K562 (cell line): Measurements from ENCODE around the gene ABHD16B. TPM values are rescaled to one million over a fixed set of nuclear protein-coding genes. Genes with fewer than 3 reads are reported as not detected.

Experiments used
- CLOCK ChIP-seq: fragments of 250-450 bp; sonication (Bioruptor Pico); IDR thresholded peaks from 2 replicates; pipeline ENCODE4 v1.4.0; 2020; ENCODE audit warnings: mild to moderate bottlenecking, moderate library complexity, borderline replicate concordance
- CXXC5 ChIP-seq: fragments of 250-450 bp; sonication (Bioruptor Pico); IDR thresholded peaks from 2 replicates; pipeline ENCODE4 v1.8.0; 2022; ENCODE audit warnings: inconsistent platforms, mild to moderate bottlenecking, moderate library complexity
- DDX20 ChIP-seq: fragments of 450-650 bp; IDR thresholded peaks from 2 replicates; pipeline ENCODE4 v1.6.1; 2016; ENCODE audit warnings: missing genetic modification characterization, low read depth, mild to moderate bottlenecking, missing compliant biosample characterization, moderate library complexity
- FUS ChIP-seq: fragments of 200-400 bp; formaldehyde crosslinking; optimal IDR thresholded peaks from 2 replicates; pipeline ENCODE3; 2017; ENCODE audit warnings: low read depth, low read length
- KDM5B ChIP-seq: fragments of 200-600 bp; sonication (generic); IDR thresholded peaks from 2 replicates; pipeline ENCODE4 v1.6.1; 2012; ENCODE audit warnings: low read depth, mild to moderate bottlenecking, moderate library complexity, low read length, control low read depth, inconsistent platforms; ENCODE audit not compliant: insufficient replicate concordance
- NFRKB ChIP-seq: fragments of 450-650 bp; IDR thresholded peaks from 2 replicates; pipeline ENCODE4 v1.6.1; 2016; ENCODE audit warnings: low read depth
- PTBP1 ChIP-seq: fragments of 200-400 bp; formaldehyde crosslinking; IDR thresholded peaks from 2 replicates; pipeline ENCODE4 v1.6.1; 2017; ENCODE audit warnings: low read depth, low read length
- RAD51 ChIP-seq: fragments of 450-650 bp; IDR thresholded peaks from 2 replicates; pipeline ENCODE4 v1.7.1; 2016; ENCODE audit warnings: low read depth, mild to moderate bottlenecking, borderline replicate concordance
- SLC30A9 ChIP-seq: fragments of 250-450 bp; sonication (Bioruptor Pico); IDR thresholded peaks from 2 replicates; pipeline ENCODE4 v1.8.0; 2022; ENCODE audit warnings: mild to moderate bottlenecking, moderate library complexity
- SMARCE1 ChIP-seq: fragments of 450-650 bp; IDR thresholded peaks from 2 replicates; pipeline ENCODE4 v1.7.1; 2016; ENCODE audit warnings: mild to moderate bottlenecking
- TAF15 ChIP-seq: fragments of 200-400 bp; formaldehyde crosslinking; IDR thresholded peaks from 2 replicates; pipeline ENCODE4 v1.6.1; 2017; ENCODE audit warnings: mild to moderate bottlenecking, low read depth, low read length, moderate library complexity
- TAF7 ChIP-seq: fragments of 450-650 bp; IDR thresholded peaks from 2 replicates; pipeline ENCODE4 v1.6.1; 2016; ENCODE audit warnings: missing genetic modification characterization, missing compliant biosample characterization
- TAF9B ChIP-seq: fragments of 450-650 bp; IDR thresholded peaks from 2 replicates; pipeline ENCODE4 v1.6.1; 2018; ENCODE audit warnings: mild to moderate bottlenecking; ENCODE audit not compliant: partially characterized antibody
- XRCC4 ChIP-seq: IDR thresholded peaks from one replicate; pipeline ENCODE4 v1.6.1; 2011; ENCODE audit not compliant: insufficient read depth, insufficient read length; ENCODE audit errors: extremely low read depth
- YBX1 ChIP-seq: fragments of 450-650 bp; IDR thresholded peaks from 2 replicates; pipeline ENCODE4 v1.7.1; 2016; ENCODE audit warnings: mild to moderate bottlenecking
- polyA plus RNA-seq, 8 experiments: library from polyadenylated mRNA; depleted of rRNA in 4 of 8; stranded (reverse) in 5 of 8; unstranded in 3 of 8; fragments of >200 nt; fragmentation: Nextera tagmentation in 2 of 8; fragmentation: Illumina TruSeq in 1 of 8; extraction: Ambion mirVana in 2 of 8; extraction: Trizol in 1 of 8; gene quantifications; 2 replicates each; pipeline versions ENCODE4 v1.2.1 to v1.2.3, GENCODE V29; 2011 to 2014; ENCODE audit warnings: inconsistent platforms in 1 of 8, missing spikeins in 1 of 8
- total RNA-seq, 7 experiments: library from RNA; depleted of rRNA in 6 of 7; stranded (reverse); fragments of >200 nt in 6 of 7; fragmentation: Illumina TruSeq in 2 of 7; extraction: Trizol in 2 of 7; gene quantifications; 2 replicates each; pipeline versions ENCODE4 v1.2.1 to v1.2.3, GENCODE V29; 2011 to 2021; ENCODE audit warnings: low replicate concordance in 1 of 7
- TF ChIP-seq, protein P1 (sequence below): fragments of 450-650 bp; IDR thresholded peaks from 2 replicates; pipeline ENCODE4 v1.6.1; 2016; ENCODE audit warnings: low read depth

Gene ABHD16B
- total and polyA plus RNA-seq, 9 of the 15 experiments (the other 6 are each of a cell fraction or from before 2014, with no cell fraction given) = not detected

GRCh38 chr20:63864978-63865640 is 3.8 kb downstream of the ABHD16B start, which contains the start of gene TPD52L2 (continued):
- TF ChIP-seq, protein P1, sequence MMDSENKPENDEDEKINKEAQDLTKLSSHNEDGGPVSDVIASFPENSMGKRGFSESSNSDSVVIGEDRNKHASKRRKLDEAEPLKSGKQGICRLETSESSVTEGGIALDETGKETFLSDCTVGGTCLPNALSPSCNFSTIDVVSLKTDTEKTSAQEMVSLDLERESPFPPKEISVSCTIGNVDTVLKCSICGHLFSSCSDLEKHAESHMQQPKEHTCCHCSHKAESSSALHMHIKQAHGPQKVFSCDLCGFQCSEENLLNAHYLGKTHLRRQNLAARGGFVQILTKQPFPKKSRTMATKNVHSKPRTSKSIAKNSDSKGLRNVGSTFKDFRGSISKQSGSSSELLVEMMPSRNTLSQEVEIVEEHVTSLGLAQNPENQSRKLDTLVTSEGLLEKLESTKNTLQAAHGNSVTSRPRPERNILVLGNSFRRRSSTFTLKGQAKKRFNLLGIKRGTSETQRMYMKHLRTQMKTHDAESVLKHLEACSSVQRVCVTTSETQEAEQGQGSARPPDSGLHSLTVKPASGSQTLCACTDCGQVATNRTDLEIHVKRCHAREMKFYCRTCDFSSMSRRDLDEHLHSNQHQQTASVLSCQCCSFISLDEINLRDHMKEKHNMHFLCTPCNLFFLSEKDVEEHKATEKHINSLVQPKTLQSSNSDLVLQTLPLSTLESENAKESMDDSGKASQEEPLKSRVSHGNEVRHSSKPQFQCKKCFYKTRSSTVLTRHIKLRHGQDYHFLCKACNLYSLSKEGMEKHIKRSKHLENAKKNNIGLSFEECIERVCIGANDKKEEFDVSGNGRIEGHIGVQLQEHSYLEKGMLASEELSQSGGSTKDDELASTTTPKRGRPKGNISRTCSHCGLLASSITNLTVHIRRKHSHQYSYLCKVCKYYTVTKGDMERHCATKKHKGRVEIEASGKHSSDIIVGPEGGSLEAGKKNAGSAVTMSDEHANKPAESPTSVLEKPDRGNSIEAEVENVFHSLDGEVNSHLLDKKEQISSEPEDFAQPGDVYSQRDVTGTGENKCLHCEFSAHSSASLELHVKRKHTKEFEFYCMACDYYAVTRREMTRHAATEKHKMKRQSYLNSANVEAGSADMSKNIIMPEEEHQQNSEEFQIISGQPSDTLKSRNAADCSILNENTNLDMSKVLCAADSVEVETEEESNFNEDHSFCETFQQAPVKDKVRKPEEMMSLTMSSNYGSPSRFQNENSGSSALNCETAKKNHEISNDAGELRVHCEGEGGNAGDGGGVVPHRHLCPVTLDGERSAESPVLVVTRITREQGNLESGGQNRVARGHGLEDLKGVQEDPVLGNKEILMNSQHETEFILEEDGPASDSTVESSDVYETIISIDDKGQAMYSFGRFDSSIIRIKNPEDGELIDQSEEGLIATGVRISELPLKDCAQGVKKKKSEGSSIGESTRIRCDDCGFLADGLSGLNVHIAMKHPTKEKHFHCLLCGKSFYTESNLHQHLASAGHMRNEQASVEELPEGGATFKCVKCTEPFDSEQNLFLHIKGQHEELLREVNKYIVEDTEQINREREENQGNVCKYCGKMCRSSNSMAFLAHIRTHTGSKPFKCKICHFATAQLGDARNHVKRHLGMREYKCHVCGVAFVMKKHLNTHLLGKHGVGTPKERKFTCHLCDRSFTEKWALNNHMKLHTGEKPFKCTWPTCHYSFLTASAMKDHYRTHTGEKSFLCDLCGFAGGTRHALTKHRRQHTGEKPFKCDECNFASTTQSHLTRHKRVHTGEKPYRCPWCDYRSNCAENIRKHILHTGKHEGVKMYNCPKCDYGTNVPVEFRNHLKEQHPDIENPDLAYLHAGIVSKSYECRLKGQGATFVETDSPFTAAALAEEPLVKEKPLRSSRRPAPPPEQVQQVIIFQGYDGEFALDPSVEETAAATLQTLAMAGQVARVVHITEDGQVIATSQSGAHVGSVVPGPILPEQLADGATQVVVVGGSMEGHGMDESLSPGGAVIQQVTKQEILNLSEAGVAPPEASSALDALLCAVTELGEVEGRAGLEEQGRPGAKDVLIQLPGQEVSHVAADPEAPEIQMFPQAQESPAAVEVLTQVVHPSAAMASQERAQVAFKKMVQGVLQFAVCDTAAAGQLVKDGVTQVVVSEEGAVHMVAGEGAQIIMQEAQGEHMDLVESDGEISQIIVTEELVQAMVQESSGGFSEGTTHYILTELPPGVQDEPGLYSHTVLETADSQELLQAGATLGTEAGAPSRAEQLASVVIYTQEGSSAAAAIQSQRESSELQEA = peak; percentile 86
- TF ChIP-seq XRCC4 (no peak), CXXC5 (CRISPR knock-in tag) (peak; percentile 96), FUS (no peak), YBX1 (no peak), NFRKB (peak; percentile 86; the same call in 1 of the 2 replicates), TAF9B (peak; percentile 74), CLOCK (no peak), TAF15 (no peak), PTBP1 (no peak), TAF7 (tag) (0 out of 2 replicates have a peak, but pooled peaks have one; percentile 34), RAD51 (peak; percentile 88), KDM5B (peak; percentile 95), SMARCE1 (no peak), SLC30A9 (CRISPR knock-in tag) (no peak), DDX20 (no peak)
